GM12891 (cell line): ENCODE data around the gene CCDC87.

Experiments used
- DNase-seq: peaks from one replicate; pipeline ENCODE4 v3.0.0; 2011; ENCODE audit warnings: low spot score; ENCODE audit not compliant: insufficient read length
- FAIRE-seq: peaks from 2 replicates; lab custom pipeline; 2011; peaks lifted over from hg19 to GRCh38; lab: Jason Lieb, UNC
- PAX5 ChIP-seq: IDR thresholded peaks from 2 replicates; pipeline ENCODE4 v1.6.1; 2011; ENCODE audit warnings: low read length, moderate library complexity, mild to moderate bottlenecking; ENCODE audit not compliant: insufficient read depth, severe bottlenecking
- POLR2A ChIP-seq: IDR thresholded peaks from 2 replicates; pipeline ENCODE4 v1.6.1; 2011; ENCODE audit warnings: low read depth, low read length, control low read depth
- POLR2AphosphoS5 ChIP-seq: IDR thresholded peaks from 2 replicates; pipeline ENCODE4 v1.6.1; 2011; ENCODE audit warnings: low read depth, low read length, control low read depth
- POU2F2 ChIP-seq: IDR thresholded peaks from 2 replicates; pipeline ENCODE4 v1.6.1; 2011; ENCODE audit warnings: low read depth, mild to moderate bottlenecking, control low read depth, low read length, moderate library complexity
- SPI1 ChIP-seq: IDR thresholded peaks from 2 replicates; pipeline ENCODE4 v1.6.1; 2011; ENCODE audit warnings: low read depth, low read length, control low read depth
- TAF1 ChIP-seq: IDR thresholded peaks from 2 replicates; pipeline ENCODE4 v1.6.1; 2011; ENCODE audit warnings: low read depth, low read length, control low read depth

Gene CCDC87

GRCh38 chr11:66632952-66633351 is 40.1 kb upstream of the CCDC87 start:
- DNase-seq (no peak), FAIRE-seq (no peak)
- no peak for TF ChIP-seq SPI1
- TF ChIP-seq POLR2A = no peak
- TF ChIP-seq PAX5 = no peak
- TF ChIP-seq POLR2AphosphoS5 = no peak
- no peak for TF ChIP-seq TAF1
- no peak for TF ChIP-seq POU2F2

- FAIRE-seq (no peak), DNase-seq (no peak)
- no peak for TF ChIP-seq PAX5
- TF ChIP-seq TAF1 = no peak
- no peak for TF ChIP-seq POU2F2
- TF ChIP-seq POLR2A = no peak; the same call in 1 of the 2 replicates
- peak; percentile 16; the same call in 1 of the 2 replicates for TF ChIP-seq POLR2AphosphoS5
Observed at GRCh38 chr11:66631883-66632282, 39.0 kb upstream of the CCDC87 start.

- FAIRE-seq (no peak), DNase-seq (no peak)
- no peak for TF ChIP-seq PAX5
- TF ChIP-seq POLR2A = no peak
- TF ChIP-seq TAF1 = no peak
Observed at GRCh38 chr11:66629356-66629755, 36.5 kb upstream of the CCDC87 start.

GRCh38 chr11:66628061-66628603 is 35.3 kb upstream of the CCDC87 start:
- TF ChIP-seq SPI1 (no peak), PAX5 (no peak), TAF1 (no peak), POLR2AphosphoS5 (0 out of 2 replicates have a peak, but pooled peaks have one; percentile 10), POU2F2 (no peak), POLR2A (0 out of 2 replicates have a peak, but pooled peaks have one; percentile 18)
- FAIRE-seq = no peak
- DNase-seq = no peak

- TF ChIP-seq TAF1 = no peak
- TF ChIP-seq POU2F2 = no peak
- TF ChIP-seq POLR2A = no peak
- no peak for TF ChIP-seq POLR2AphosphoS5
- no peak for TF ChIP-seq PAX5
- TF ChIP-seq SPI1 = no peak
- FAIRE-seq = no peak
Observed at GRCh38 chr11:66626926-66627325, 34.1 kb upstream of the CCDC87 start.

GRCh38 chr11:66626382-66626781 is 33.5 kb upstream of the CCDC87 start:
- TF ChIP-seq POU2F2 = no peak
- no peak for DNase-seq
- FAIRE-seq = no peak

More at GRCh38 chr11:66626926-66627325, 34.1 kb upstream of the CCDC87 start:
- no peak for DNase-seq

GRCh38 chr11:66625752-66626149 is 32.9 kb upstream of the CCDC87 start:
- TF ChIP-seq POLR2AphosphoS5 = no peak; the same call in 1 of the 2 replicates
- peak; percentile 61 for TF ChIP-seq POLR2A
- no peak for TF ChIP-seq PAX5
- TF ChIP-seq TAF1 = no peak
- TF ChIP-seq POU2F2 = no peak
- no peak for TF ChIP-seq SPI1
- DNase-seq (no peak), FAIRE-seq (no peak)

- DNase-seq = no peak
- FAIRE-seq = no peak
Observed at GRCh38 chr11:66625041-66625751, 32.3 kb upstream of the CCDC87 start.

GRCh38 chr11:66624450-66624849 is 31.6 kb upstream of the CCDC87 start:
- DNase-seq (no peak), FAIRE-seq (no peak)
- no peak for TF ChIP-seq TAF1
- TF ChIP-seq POU2F2 = no peak
- no peak for TF ChIP-seq SPI1
- no peak for TF ChIP-seq POLR2A
- no peak for TF ChIP-seq POLR2AphosphoS5
- TF ChIP-seq PAX5 = no peak

More at GRCh38 chr11:66625041-66625751, 32.3 kb upstream of the CCDC87 start:
- TF ChIP-seq POLR2AphosphoS5 (no peak), POLR2A (0 out of 2 replicates have a peak, but pooled peaks have one; percentile 13)

- FAIRE-seq = no peak
- TF ChIP-seq SPI1 (no peak), POU2F2 (no peak), POLR2A (no peak), TAF1 (no peak), PAX5 (no peak), POLR2AphosphoS5 (no peak)
- DNase-seq = no peak
Observed at GRCh38 chr11:66619080-66619554, 26.3 kb upstream of the CCDC87 start.

- TF ChIP-seq POLR2A (no peak), POLR2AphosphoS5 (no peak), SPI1 (peak; percentile 31; the same call in 1 of the 2 replicates), POU2F2 (0 out of 2 replicates have a peak, but pooled peaks have one; percentile 12)
Observed at GRCh38 chr11:66617155-66617834, 24.4 kb upstream of the CCDC87 start.

More at GRCh38 chr11:66617155-66617834, 24.4 kb upstream of the CCDC87 start:
- DNase-seq = no peak
- FAIRE-seq = no peak
